Sigmoid colon (tissue), 7 donors: ENCODE results near the gene TECR. TPM values are rescaled to one million over a fixed set of nuclear protein-coding genes. Genes with fewer than 3 reads are reported as not detected.
A peak's percentile ranks its signal among the peaks of the same experiment; 100 is the strongest.
"Not testable (repeated sequence)": the region's sequence is repeated elsewhere in the genome, so short reads cannot be mapped to it uniquely, and the experiment has no call there.

Experiments used
- DNase-seq: peaks from one replicate; pipeline ENCODE4 v3.0.0-alpha.2; 2019
- H3K27ac ChIP-seq, 4 donors: fragments of 200-600 bp; sonication (generic); one replicate each; pipeline ENCODE4 v1.5.1; 2016 to 2019; ENCODE audit warnings: mild to moderate bottlenecking in 1 of 4
- H3K27me3 ChIP-seq, 3 donors: fragments of 200-600 bp; sonication (generic); one replicate each; pipeline ENCODE4 v1.5.1; 2019; ENCODE audit warnings: mild to moderate bottlenecking in 1 of 3
- H3K36me3 ChIP-seq, 4 donors: fragments of 200-600 bp; sonication (generic); one replicate each; pipeline ENCODE4 v1.5.1; 2016 to 2019
- H3K4me1 ChIP-seq, 4 donors: fragments of 200-600 bp; sonication (generic); one replicate each; pipeline ENCODE4 v1.5.1; 2017 to 2019
- H3K4me3 ChIP-seq, 4 donors: fragments of 200-600 bp; sonication (generic); one replicate each; pipeline ENCODE4 v1.5.1; 2017 to 2019; ENCODE audit warnings: mild to moderate bottlenecking in 2 of 4, moderate library complexity in 1 of 4
- H3K9me3 ChIP-seq, 4 donors: fragments of 200-600 bp in 3 of 4; sonication (generic) in 3 of 4; one replicate each; pipeline versions ENCODE4 v1.5.1 to v1.6.1; 2013 to 2019
- EP300 ChIP-seq, 4 donors: sonication (generic); formaldehyde crosslinking; IDR thresholded peaks; one replicate each; pipeline ENCODE4 v1.6.1; 2017; ENCODE audit warnings: antibody characterized with exemption in 4 of 4
- POLR2A ChIP-seq, 2 donors: fragments of 450-650 bp; IDR thresholded peaks; one replicate each; pipeline ENCODE4 v1.6.1; 2016; ENCODE audit warnings: antibody characterized with exemption in 2 of 2, mild to moderate bottlenecking in 2 of 2, moderate library complexity in 2 of 2
- POLR2AphosphoS5 ChIP-seq, 4 donors: sonication (generic); formaldehyde crosslinking; IDR thresholded peaks; one replicate each; pipeline ENCODE4 v1.6.1; 2017; ENCODE audit warnings: antibody characterized with exemption in 4 of 4
- WGBS, 2 donors: extraction: QIAGEN DNeasy Blood & Tissue Kit; methylation state at CpG; one replicate each; pipeline ENCODE4 v1.1.7; 2013; 5-methylcytosine and 5-hydroxymethylcytosine counted together
- intact Hi-C: fragments of 100-400 bp; cut with DNase I; formaldehyde crosslinking; loops from one replicate; pipeline ENCODE4 v1.15.1; 2023
- polyA plus RNA-seq, 3 donors: library from polyadenylated mRNA; stranded (reverse); fragments of 200-250 nt; gene quantifications; one replicate each; pipeline ENCODE4 v1.2.3, GENCODE V29; 2013
- total RNA-seq, 4 donors: library from RNA; depleted of rRNA; stranded (reverse); fragments of >200 nt; gene quantifications; one replicate each; pipeline ENCODE4 v1.1.0, GENCODE V29; 2016
- TF ChIP-seq, protein P1 (sequence below), 4 experiments: fragments of 450-650 bp in 3 of 4; fragments of 200-600 bp in 1 of 4; IDR thresholded peaks; one replicate each; pipeline ENCODE4 v1.5.1; 2016 to 2019; ENCODE audit warnings: antibody characterized with exemption in 4 of 4, mild to moderate bottlenecking in 3 of 4, moderate library complexity in 2 of 4
- donor health status: healthy with polysubstance abuse.
- donor health status: Bipolar disorder and iron deficiency.
- donor health status: healthy.

The TECR gene
- total and polyA plus RNA-seq, 7 donors = 20.6 to 139 (median 32.4) TPM

DNA sequence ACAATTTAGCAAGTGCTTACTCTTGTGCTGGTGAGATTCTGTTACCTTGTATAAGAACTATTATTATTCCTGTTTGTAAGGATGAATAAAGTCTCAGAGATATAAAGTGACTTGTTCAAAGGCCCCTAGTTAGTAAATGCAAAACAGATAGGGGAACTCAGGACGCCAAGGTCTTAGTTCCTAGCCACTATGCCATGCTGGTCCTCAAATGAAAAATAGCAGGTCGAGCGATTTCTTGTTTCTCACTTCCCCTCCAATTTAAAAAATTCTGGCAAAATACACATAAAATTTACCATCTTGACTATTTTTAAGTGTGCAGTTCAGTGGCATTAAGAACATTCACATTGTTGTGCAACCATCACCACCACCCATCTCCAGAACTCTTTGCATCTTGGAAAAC lies 1.1 kb downstream of the TECR start:
- Histone ChIP-seq H3K4me3 (peak overlapping the region in 3 of 4 donors; percentile 72 to 77 (median 76)), H3K27me3 (no peaks in the 10 kb centered on the region), H3K9me3 (no peaks in the 10 kb centered on the region), H3K36me3 (no peaks in the 10 kb centered on the region), H3K27ac (peak overlapping the region; percentile 90 to 97 (median 94)), H3K4me1 (peaks cover 0 to 14% (median 12%) of the 10 kb centered on the region in 4 donors)
- DNase-seq = no peak
- intact Hi-C loops = no loop called here
- TF ChIP-seq POLR2AphosphoS5 (IDR thresholded peaks at IDR 0.05) (no peak), EP300 (IDR thresholded peaks at IDR 0.05) (no peak), POLR2A (IDR thresholded peaks at IDR 0.05) (no peak)
- TF ChIP-seq, protein P1, sequence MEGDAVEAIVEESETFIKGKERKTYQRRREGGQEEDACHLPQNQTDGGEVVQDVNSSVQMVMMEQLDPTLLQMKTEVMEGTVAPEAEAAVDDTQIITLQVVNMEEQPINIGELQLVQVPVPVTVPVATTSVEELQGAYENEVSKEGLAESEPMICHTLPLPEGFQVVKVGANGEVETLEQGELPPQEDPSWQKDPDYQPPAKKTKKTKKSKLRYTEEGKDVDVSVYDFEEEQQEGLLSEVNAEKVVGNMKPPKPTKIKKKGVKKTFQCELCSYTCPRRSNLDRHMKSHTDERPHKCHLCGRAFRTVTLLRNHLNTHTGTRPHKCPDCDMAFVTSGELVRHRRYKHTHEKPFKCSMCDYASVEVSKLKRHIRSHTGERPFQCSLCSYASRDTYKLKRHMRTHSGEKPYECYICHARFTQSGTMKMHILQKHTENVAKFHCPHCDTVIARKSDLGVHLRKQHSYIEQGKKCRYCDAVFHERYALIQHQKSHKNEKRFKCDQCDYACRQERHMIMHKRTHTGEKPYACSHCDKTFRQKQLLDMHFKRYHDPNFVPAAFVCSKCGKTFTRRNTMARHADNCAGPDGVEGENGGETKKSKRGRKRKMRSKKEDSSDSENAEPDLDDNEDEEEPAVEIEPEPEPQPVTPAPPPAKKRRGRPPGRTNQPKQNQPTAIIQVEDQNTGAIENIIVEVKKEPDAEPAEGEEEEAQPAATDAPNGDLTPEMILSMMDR (IDR thresholded peaks at IDR 0.05) = no peak
- 52 to 62% methylated on average over 3 of the region's 3 CpGs for WGBS, 2 donors

GRCh38 chr19:14533450-14533849 lies 4.1 kb downstream of the TECR start:
- no peak for DNase-seq
- 93 to 96% methylated on average over 5 of the region's 5 CpGs for WGBS, 2 donors
- H3K4me1 ChIP-seq = peaks cover 0 to 20% (median 13%) of the 10 kb centered on the region in 4 donors
- no peaks in the 10 kb centered on the region for H3K9me3 ChIP-seq
- no peaks in the 10 kb centered on the region for H3K36me3 ChIP-seq
- H3K27ac ChIP-seq = no peak overlapping the region
- no peak for TF ChIP-seq POLR2AphosphoS5 (IDR thresholded peaks at IDR 0.05)
- no peak for TF ChIP-seq EP300 (IDR thresholded peaks at IDR 0.05)
- TF ChIP-seq POLR2A (IDR thresholded peaks at IDR 0.05) = no peak
- TF ChIP-seq, protein P1 (IDR thresholded peaks at IDR 0.05) = no peak
- H3K4me3 ChIP-seq = no peak overlapping the region
- H3K27me3 ChIP-seq = no peaks in the 10 kb centered on the region
- intact Hi-C loops = no loop called here

DNA sequence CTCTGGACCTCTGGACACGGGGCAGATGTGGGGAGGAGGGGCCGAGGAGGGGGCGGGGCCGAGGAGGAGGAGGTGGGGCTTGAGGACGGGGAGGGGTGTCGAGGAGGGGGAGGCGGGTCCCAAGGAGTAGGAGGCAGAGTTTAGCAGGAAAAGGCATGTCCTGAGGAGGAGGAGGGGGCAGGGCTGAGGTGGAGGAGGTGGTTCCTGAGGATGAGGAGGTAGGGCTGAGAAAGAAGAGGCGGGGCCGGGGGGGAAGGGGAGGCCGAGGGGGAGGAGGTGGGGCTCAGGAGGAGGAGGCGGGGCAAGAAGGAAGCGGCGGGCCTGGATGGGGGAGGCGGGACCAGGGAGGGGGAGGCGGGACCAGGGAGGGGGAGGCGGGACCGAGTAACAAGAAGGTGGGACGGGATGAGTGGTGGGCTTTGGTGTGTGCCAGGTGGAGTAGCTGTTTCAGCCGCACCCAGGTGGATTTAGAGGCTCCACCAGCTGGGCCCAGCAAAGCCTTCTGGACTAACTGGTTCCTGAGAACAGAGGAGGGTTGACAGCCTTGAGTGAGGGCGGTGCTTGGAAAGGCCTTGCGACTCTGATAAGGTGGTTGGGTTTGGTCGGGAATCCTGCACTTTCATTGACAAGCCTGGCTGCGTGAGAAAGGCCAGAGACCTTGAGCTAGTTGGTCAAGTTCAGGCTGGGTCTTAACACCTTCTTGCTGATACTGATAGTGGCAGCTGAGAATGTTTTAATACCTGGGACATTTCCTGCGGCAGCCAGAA lies 7.7 kb downstream of the TECR start:
- peak overlapping the region in 2 of 4 donors; percentile 8 to 16 for H3K4me3 ChIP-seq

GRCh38 chr19:14540741-14541525 lies 11.5 kb downstream of the TECR start:
- 93% methylated on average over 19 of the region's 19 CpGs for WGBS, 2 donors
- Histone ChIP-seq H3K27ac (no peak overlapping the region), H3K9me3 (no peaks in the 10 kb centered on the region), H3K36me3 (no peaks in the 10 kb centered on the region), H3K4me3 (no peak overlapping the region), H3K27me3 (no peaks in the 10 kb centered on the region), H3K4me1 (peaks cover 0 to 18% (median 11%) of the 10 kb centered on the region in 4 donors)
- no peak for DNase-seq
- TF ChIP-seq EP300 (IDR thresholded peaks at IDR 0.05) = no peak
- TF ChIP-seq POLR2A (IDR thresholded peaks at IDR 0.05) = no peak
- TF ChIP-seq, protein P1 (IDR thresholded peaks at IDR 0.05) = no peak
- no peak for TF ChIP-seq POLR2AphosphoS5 (IDR thresholded peaks at IDR 0.05)
- intact Hi-C loops = no loop called here

More for the DNA sequence above, 7.7 kb downstream of the TECR start:
- DNase-seq = no peak
- Histone ChIP-seq H3K4me1 (peaks cover 0 to 7% (median 0%) of the 10 kb centered on the region in 4 donors), H3K36me3 (no peaks in the 10 kb centered on the region), H3K27me3 (no peaks in the 10 kb centered on the region), H3K27ac (peak overlapping the region in 1 of 4 donors; percentile 28), H3K9me3 (no peaks in the 10 kb centered on the region)
- TF ChIP-seq EP300 (IDR thresholded peaks at IDR 0.05) = no peak
- TF ChIP-seq POLR2AphosphoS5 (IDR thresholded peaks at IDR 0.05) = no peak
- TF ChIP-seq, protein P1 (IDR thresholded peaks at IDR 0.05) = no peak
- TF ChIP-seq POLR2A (IDR thresholded peaks at IDR 0.05) = no peak
- 13 to 36% methylated on average over 24 of the region's 24 CpGs for WGBS, 2 donors
- intact Hi-C loops = no loop called here

- H3K27ac ChIP-seq = not testable (repeated sequence)
Measured at GRCh38 chr19:14541979-14542378, 12.6 kb downstream of the TECR start.

More at GRCh38 chr19:14541979-14542378, 12.6 kb downstream of the TECR start:
- H3K4me3 ChIP-seq, H3K36me3 ChIP-seq, H3K27me3 ChIP-seq, H3K9me3 ChIP-seq, intact Hi-C loops, DNase-seq: not testable (repeated sequence)
- 76 to 88% methylated on average over 5 of the region's 5 CpGs for WGBS, 2 donors
- H3K4me1 ChIP-seq = peaks cover 0 to 16% (median 10%) of the 10 kb centered on the region in 4 donors
